HepG2 (cell line): ENCODE results near the gene UBE3A. TPM values are rescaled to one million over a fixed set of nuclear protein-coding genes. Genes with fewer than 3 reads are reported as not detected.
A peak's percentile ranks its signal among the peaks of the same experiment; 100 is the strongest.

Source experiments
- CHD2 ChIP-seq: IDR thresholded peaks from 2 replicates; pipeline ENCODE4 v1.6.1; 2011; ENCODE audit warnings: low read depth, low read length, improper control_type of control experiment
- PHB2 ChIP-seq: fragments of 450-650 bp; IDR thresholded peaks from 2 replicates; pipeline ENCODE4 v1.6.1; 2018; ENCODE audit not compliant: partially characterized antibody
- ZFY ChIP-seq: sonication (generic); formaldehyde crosslinking; IDR thresholded peaks from 2 replicates; pipeline ENCODE4 v1.4.0; 2020; ENCODE audit warnings: missing genetic modification reagents
- ZNF432 ChIP-seq: sonication (generic); formaldehyde crosslinking; IDR thresholded peaks from 2 replicates; pipeline ENCODE4 v1.5.0; 2020; ENCODE audit warnings: missing genetic modification reagents, mild to moderate bottlenecking, borderline replicate concordance
- ZNF552 ChIP-seq: sonication (generic); formaldehyde crosslinking; IDR thresholded peaks from 2 replicates; pipeline ENCODE4 v1.9.0; 2022; ENCODE audit warnings: missing genetic modification reagents, mild to moderate bottlenecking, borderline replicate concordance
- ZNF605 ChIP-seq: sonication (generic); formaldehyde crosslinking; IDR thresholded peaks from 2 replicates; pipeline ENCODE4 v1.8.0; 2022; ENCODE audit warnings: mild to moderate bottlenecking, missing genetic modification reagents
- polyA plus RNA-seq, 8 experiments: library from polyadenylated mRNA; depleted of rRNA in 3 of 8; stranded (reverse) in 7 of 8; unstranded in 1 of 8; fragments of >200 nt; fragmentation: Illumina TruSeq in 4 of 8; extraction: Trizol in 4 of 8; gene quantifications; 2 replicates each; pipeline versions ENCODE4 v1.2.1 to v1.2.3, GENCODE V29; 2011 to 2016; ENCODE audit warnings: low read depth in 4 of 8, missing spikeins in 1 of 8, mixed read lengths in 1 of 8; ENCODE audit not compliant: insufficient read depth in 1 of 8
- total RNA-seq, 5 experiments: library from RNA; depleted of rRNA; stranded (reverse); fragments of >200 nt; fragmentation: Illumina TruSeq; extraction: Trizol; gene quantifications; 2 replicates each; pipeline ENCODE4 v1.2.3, GENCODE V29; 2016; ENCODE audit warnings: low read depth in 1 of 5
- TF ChIP-seq, protein P1 (sequence below), 2 experiments: fragments of 450-650 bp in 1 of 2; sonication (generic) in 1 of 2; formaldehyde crosslinking in 1 of 2; IDR thresholded peaks; 2 replicates each; pipeline versions ENCODE4 v1.6.1 to v1.8.0; 2016 to 2022; ENCODE audit warnings: antibody characterized with exemption in 1 of 2, mild to moderate bottlenecking in 1 of 2, missing genetic modification reagents in 1 of 2
- TF ChIP-seq, protein P2 (sequence below): sonication (generic); formaldehyde crosslinking; IDR thresholded peaks from 2 replicates; pipeline ENCODE4 v1.8.0; 2022; ENCODE audit warnings: missing genetic modification reagents, mild to moderate bottlenecking, borderline replicate concordance
- TF ChIP-seq, protein P3 (sequence below): IDR thresholded peaks from 2 replicates; pipeline ENCODE4 v1.6.1; 2016; ENCODE audit warnings: low read depth, missing genetic modification reagents, missing compliant biosample characterization

Gene UBE3A
- total and polyA plus RNA-seq, 2 of the 13 experiments (the other 11 are each of a cell fraction or from before 2014, with no cell fraction given): 17.3 to 80.5 TPM

DNA sequence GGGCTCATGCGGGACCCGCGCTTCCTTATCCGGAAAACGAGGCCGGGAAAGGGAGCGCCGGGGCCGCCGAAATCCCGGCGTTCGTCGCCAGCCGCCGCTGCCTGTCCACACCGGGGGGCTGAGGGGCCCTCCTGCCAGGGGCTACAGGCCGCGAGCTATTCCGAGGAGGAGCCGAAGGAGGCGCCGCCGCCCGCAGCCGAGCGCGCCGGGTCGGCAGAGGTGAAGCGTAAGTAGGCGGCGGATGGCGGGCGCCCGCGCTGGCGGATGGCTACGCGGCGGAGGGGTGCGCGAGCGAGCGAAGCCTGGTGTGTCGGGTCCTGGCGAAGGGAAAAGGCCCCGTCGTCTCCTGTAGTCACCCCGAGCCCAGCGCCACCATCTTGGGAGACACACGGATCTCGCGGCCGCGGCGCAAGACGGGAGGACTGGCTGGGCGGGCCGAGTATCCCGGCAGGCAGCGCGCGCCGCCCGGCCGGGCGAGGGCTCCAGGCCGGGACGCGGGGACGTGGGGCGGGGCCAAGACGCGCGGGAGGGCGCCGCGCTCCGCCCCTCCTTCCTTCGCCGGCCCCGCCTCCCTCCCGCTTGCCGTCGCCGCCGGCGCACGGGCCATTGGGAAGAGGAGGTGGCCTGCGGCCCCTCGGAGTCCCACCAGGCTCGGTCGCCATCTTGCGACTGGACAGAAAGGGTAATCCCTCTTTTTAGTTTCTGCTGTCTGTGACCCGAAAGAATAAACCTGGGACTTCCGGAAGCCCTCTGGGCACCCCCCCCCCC is at the start of gene UBE3A (continued):
- TF ChIP-seq, protein P1, sequence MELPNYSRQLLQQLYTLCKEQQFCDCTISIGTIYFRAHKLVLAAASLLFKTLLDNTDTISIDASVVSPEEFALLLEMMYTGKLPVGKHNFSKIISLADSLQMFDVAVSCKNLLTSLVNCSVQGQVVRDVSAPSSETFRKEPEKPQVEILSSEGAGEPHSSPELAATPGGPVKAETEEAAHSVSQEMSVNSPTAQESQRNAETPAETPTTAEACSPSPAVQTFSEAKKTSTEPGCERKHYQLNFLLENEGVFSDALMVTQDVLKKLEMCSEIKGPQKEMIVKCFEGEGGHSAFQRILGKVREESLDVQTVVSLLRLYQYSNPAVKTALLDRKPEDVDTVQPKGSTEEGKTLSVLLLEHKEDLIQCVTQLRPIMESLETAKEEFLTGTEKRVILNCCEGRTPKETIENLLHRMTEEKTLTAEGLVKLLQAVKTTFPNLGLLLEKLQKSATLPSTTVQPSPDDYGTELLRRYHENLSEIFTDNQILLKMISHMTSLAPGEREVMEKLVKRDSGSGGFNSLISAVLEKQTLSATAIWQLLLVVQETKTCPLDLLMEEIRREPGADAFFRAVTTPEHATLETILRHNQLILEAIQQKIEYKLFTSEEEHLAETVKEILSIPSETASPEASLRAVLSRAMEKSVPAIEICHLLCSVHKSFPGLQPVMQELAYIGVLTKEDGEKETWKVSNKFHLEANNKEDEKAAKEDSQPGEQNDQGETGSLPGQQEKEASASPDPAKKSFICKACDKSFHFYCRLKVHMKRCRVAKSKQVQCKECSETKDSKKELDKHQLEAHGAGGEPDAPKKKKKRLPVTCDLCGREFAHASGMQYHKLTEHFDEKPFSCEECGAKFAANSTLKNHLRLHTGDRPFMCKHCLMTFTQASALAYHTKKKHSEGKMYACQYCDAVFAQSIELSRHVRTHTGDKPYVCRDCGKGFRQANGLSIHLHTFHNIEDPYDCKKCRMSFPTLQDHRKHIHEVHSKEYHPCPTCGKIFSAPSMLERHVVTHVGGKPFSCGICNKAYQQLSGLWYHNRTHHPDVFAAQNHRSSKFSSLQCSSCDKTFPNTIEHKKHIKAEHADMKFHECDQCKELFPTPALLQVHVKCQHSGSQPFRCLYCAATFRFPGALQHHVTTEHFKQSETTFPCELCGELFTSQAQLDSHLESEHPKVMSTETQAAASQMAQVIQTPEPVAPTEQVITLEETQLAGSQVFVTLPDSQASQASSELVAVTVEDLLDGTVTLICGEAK (IDR thresholded peaks at IDR 0.05): no peak
- TF ChIP-seq, protein P1 (CRISPR knock-in tag; IDR thresholded peaks at IDR 0.05): peak; percentile 57; the same call in 1 of the 2 replicates
- no peak for TF ChIP-seq PHB2
- TF ChIP-seq, protein P2, sequence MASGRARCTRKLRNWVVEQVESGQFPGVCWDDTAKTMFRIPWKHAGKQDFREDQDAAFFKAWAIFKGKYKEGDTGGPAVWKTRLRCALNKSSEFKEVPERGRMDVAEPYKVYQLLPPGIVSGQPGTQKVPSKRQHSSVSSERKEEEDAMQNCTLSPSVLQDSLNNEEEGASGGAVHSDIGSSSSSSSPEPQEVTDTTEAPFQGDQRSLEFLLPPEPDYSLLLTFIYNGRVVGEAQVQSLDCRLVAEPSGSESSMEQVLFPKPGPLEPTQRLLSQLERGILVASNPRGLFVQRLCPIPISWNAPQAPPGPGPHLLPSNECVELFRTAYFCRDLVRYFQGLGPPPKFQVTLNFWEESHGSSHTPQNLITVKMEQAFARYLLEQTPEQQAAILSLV (CRISPR knock-in tag): no peak
- TF ChIP-seq CHD2: peak; percentile 85
- TF ChIP-seq, protein P3, sequence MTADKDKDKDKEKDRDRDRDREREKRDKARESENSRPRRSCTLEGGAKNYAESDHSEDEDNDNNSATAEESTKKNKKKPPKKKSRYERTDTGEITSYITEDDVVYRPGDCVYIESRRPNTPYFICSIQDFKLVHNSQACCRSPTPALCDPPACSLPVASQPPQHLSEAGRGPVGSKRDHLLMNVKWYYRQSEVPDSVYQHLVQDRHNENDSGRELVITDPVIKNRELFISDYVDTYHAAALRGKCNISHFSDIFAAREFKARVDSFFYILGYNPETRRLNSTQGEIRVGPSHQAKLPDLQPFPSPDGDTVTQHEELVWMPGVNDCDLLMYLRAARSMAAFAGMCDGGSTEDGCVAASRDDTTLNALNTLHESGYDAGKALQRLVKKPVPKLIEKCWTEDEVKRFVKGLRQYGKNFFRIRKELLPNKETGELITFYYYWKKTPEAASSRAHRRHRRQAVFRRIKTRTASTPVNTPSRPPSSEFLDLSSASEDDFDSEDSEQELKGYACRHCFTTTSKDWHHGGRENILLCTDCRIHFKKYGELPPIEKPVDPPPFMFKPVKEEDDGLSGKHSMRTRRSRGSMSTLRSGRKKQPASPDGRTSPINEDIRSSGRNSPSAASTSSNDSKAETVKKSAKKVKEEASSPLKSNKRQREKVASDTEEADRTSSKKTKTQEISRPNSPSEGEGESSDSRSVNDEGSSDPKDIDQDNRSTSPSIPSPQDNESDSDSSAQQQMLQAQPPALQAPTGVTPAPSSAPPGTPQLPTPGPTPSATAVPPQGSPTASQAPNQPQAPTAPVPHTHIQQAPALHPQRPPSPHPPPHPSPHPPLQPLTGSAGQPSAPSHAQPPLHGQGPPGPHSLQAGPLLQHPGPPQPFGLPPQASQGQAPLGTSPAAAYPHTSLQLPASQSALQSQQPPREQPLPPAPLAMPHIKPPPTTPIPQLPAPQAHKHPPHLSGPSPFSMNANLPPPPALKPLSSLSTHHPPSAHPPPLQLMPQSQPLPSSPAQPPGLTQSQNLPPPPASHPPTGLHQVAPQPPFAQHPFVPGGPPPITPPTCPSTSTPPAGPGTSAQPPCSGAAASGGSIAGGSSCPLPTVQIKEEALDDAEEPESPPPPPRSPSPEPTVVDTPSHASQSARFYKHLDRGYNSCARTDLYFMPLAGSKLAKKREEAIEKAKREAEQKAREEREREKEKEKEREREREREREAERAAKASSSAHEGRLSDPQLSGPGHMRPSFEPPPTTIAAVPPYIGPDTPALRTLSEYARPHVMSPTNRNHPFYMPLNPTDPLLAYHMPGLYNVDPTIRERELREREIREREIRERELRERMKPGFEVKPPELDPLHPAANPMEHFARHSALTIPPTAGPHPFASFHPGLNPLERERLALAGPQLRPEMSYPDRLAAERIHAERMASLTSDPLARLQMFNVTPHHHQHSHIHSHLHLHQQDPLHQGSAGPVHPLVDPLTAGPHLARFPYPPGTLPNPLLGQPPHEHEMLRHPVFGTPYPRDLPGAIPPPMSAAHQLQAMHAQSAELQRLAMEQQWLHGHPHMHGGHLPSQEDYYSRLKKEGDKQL (CRISPR knock-in tag): no peak
- TF ChIP-seq ZNF432: no peak
- TF ChIP-seq ZNF605: 0 out of 2 replicates have a peak, but pooled peaks have one; percentile 45
- peak; percentile 77 for TF ChIP-seq ZFY (CRISPR knock-in tag)
- no peak for TF ChIP-seq ZNF552 (CRISPR knock-in tag)
